ENCODE data around the gene ETV4. TPM values are rescaled to one million over a fixed set of nuclear protein-coding genes. Genes with fewer than 3 reads are reported as not detected.

ETV4 gene
- total and polyA plus RNA-seq, 2 donors from 2014 or later = 2.5 to 6.8 TPM

GRCh38 chr17:43524945-43525575 is 21.1 kb downstream of the ETV4 start:
- intact Hi-C loops (cut with DNase I) = no loop called here
- Histone ChIP-seq H3K4me1 (ENCODE audit: control insufficient read depth in 2 of 3, insufficient read depth in 2 of 3, low read depth in 1 of 3, low read length in 3 of 3) (peaks cover 0 to 3% (median 0%) of the 10 kb centered on the region in 3 donors), H3K27me3 (ENCODE audit: control insufficient read depth, insufficient read depth, low read length) (no peaks in the 10 kb centered on the region), H3K9me3 (ENCODE audit: control insufficient read depth in 2 of 3, insufficient read depth in 1 of 3, low read length in 3 of 3) (no peaks in the 10 kb centered on the region), H3K9ac (ENCODE audit: low read length in 3 of 3) (no peak overlapping the region), H3K27ac (ENCODE audit: low read depth in 2 of 2, low read length in 2 of 2) (no peak overlapping the region), H3K4me3 (ENCODE audit: low read length in 3 of 3) (no peak overlapping the region), H3K36me3 (ENCODE audit: control insufficient read depth in 2 of 3, insufficient read depth in 3 of 3, low read length in 3 of 3) (peaks cover 16 to 53% (median 34%) of the 10 kb centered on the region in 3 donors)
- TF ChIP-seq, protein P1, sequence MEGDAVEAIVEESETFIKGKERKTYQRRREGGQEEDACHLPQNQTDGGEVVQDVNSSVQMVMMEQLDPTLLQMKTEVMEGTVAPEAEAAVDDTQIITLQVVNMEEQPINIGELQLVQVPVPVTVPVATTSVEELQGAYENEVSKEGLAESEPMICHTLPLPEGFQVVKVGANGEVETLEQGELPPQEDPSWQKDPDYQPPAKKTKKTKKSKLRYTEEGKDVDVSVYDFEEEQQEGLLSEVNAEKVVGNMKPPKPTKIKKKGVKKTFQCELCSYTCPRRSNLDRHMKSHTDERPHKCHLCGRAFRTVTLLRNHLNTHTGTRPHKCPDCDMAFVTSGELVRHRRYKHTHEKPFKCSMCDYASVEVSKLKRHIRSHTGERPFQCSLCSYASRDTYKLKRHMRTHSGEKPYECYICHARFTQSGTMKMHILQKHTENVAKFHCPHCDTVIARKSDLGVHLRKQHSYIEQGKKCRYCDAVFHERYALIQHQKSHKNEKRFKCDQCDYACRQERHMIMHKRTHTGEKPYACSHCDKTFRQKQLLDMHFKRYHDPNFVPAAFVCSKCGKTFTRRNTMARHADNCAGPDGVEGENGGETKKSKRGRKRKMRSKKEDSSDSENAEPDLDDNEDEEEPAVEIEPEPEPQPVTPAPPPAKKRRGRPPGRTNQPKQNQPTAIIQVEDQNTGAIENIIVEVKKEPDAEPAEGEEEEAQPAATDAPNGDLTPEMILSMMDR (IDR thresholded peaks at IDR 0.05; ENCODE audit: borderline replicate concordance, extremely low read depth, insufficient read depth) = no peak
- no peak for DNase-seq
- FAIRE-seq = no peak

GRCh38 chr17:43521389-43521788 is 24.8 kb downstream of the ETV4 start:
- H3K9ac ChIP-seq (ENCODE audit: low read length in 3 of 3) = no peak overlapping the region
- intact Hi-C loops (cut with DNase I) = no loop called here

GRCh38 chr17:43517615-43518386 is 28.3 kb downstream of the ETV4 start:
- TF ChIP-seq, protein P1 (IDR thresholded peaks at IDR 0.05; ENCODE audit: borderline replicate concordance, extremely low read depth, insufficient read depth) = no peak
- Histone ChIP-seq H3K9ac (ENCODE audit: low read length in 3 of 3) (no peak overlapping the region), H3K27ac (ENCODE audit: low read depth in 2 of 2, low read length in 2 of 2) (no peak overlapping the region), H3K4me1 (ENCODE audit: control insufficient read depth in 2 of 3, insufficient read depth in 2 of 3, low read depth in 1 of 3, low read length in 3 of 3) (no peaks in the 10 kb centered on the region), H3K36me3 (ENCODE audit: control insufficient read depth in 2 of 3, insufficient read depth in 3 of 3, low read length in 3 of 3) (peaks cover 22 to 67% (median 50%) of the 10 kb centered on the region in 3 donors), H3K4me3 (ENCODE audit: low read length in 3 of 3) (no peak overlapping the region), H3K9me3 (ENCODE audit: control insufficient read depth in 2 of 3, insufficient read depth in 1 of 3, low read length in 3 of 3) (no peaks in the 10 kb centered on the region), H3K27me3 (ENCODE audit: control insufficient read depth, insufficient read depth, low read length) (no peaks in the 10 kb centered on the region)
- intact Hi-C loops (cut with DNase I) = loop anchor here (10.0 kb wide), 1 partner anchor 57 kb away; no protein-coding TSS in a partner anchor
- DNase-seq = no peak
- no peak for FAIRE-seq

More at GRCh38 chr17:43521389-43521788, 24.8 kb downstream of the ETV4 start:
- TF ChIP-seq, protein P1 (IDR thresholded peaks at IDR 0.05; ENCODE audit: borderline replicate concordance, extremely low read depth, insufficient read depth) = no peak
- H3K9me3 ChIP-seq (ENCODE audit: control insufficient read depth in 2 of 3, insufficient read depth in 1 of 3, low read length in 3 of 3) = no peaks in the 10 kb centered on the region
- H3K4me1 ChIP-seq (ENCODE audit: control insufficient read depth in 2 of 3, insufficient read depth in 2 of 3, low read depth in 1 of 3, low read length in 3 of 3) = no peaks in the 10 kb centered on the region
- FAIRE-seq = no peak
- peaks cover 25 to 80% (median 61%) of the 10 kb centered on the region in 3 donors for H3K36me3 ChIP-seq (ENCODE audit: control insufficient read depth in 2 of 3, insufficient read depth in 3 of 3, low read length in 3 of 3)
- H3K27ac ChIP-seq (ENCODE audit: low read depth in 2 of 2, low read length in 2 of 2) = no peak overlapping the region
- H3K27me3 ChIP-seq (ENCODE audit: control insufficient read depth, insufficient read depth, low read length) = no peaks in the 10 kb centered on the region
- H3K4me3 ChIP-seq (ENCODE audit: low read length in 3 of 3) = no peak overlapping the region
- no peak for DNase-seq

All from kidney (tissue), 14 donors.